SHP77 treated with DMSO at 0.1 percent for 48 hours (cell line): ENCODE data around the gene DNAJB8.

Experiments used
- DNase-seq: peaks from one replicate; lab custom pipeline; 2025; lab: John Stamatoyannopoulos, UW

The DNAJB8 gene

DNA sequence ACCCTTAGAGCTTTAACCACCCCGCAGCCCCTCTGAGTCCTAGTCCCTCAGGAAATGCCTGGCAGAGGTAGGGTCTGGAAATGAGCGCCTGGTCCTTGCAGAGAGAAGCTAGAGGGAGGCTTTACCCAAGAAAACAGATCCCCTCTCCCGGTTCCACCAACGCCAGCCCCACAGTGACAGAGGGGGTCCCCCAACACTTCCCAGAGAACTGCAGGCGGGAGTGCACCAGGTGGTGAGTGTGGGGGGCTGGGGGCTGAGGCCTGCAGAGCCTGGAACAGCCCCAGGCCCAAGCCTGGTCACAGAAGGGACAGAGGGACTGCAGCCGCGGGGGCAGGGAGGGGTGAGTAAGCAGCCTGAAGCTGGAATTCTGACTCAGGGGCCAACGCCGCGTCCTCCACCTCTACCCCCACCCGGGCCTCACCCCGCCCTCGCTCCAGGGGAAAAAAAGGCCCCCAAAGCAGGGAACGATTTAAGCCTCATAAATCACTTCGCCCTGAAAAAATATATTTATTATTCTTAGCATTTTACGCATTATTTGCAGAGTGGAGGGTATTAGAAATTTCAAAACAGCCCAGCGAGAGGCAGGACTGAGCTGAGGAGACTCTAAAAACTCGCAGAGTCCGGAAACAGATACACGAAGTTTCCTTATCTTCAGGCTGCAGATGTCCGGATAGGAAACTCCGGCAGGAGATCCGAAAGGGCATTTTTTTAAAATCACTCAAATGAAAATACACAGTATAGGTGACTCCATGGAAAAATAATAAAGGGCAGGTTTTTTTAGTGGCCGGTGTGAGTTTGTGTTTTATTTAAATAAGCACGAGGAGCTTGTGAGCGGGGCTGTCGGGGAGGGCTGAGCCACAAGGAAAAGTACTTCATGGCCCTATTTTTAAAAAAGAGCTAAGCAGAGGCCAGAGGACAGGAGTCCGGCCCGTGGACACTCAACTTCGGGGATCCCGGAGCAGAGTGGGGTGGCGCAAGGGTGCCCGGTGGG is 16.3 kb upstream of the DNAJB8 start:
- DNase-seq, result no peak

GRCh38 chr3:128482175-128482574 is 15.5 kb upstream of the DNAJB8 start:
- no peak for DNase-seq

DNA sequence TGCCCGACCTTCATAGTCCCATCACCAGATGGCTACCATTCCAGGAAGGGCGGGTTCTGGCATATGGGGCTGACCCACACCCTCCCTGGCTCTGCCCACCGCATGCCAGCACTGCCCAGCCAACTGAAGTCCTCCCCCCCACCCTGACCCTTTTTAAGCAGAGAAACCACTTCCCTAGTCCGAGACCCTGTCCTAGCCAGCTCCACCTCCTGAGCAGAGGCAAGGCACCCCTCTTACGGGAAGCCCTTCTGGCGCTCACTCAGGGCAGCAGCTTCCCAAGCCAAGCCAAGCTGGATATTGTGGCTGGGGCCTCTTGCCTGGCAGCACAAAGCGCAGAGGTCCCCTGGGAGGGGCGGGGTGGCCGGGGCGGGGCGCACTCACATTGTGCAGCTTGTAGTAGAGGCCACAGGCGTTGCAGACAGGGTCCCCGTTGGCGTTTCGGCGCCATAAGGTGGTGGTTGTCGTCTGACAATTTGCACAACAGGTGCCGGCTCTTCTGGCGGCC is 14.8 kb upstream of the DNAJB8 start:
- no peak for DNase-seq

GRCh38 chr3:128480717-128481437 is 14.2 kb upstream of the DNAJB8 start:
- DNase-seq, result no peak

- no peak for DNase-seq
These were observed 13.6 kb upstream of the DNAJB8 start for GRCh38 chr3:128480278-128480677.

DNA sequence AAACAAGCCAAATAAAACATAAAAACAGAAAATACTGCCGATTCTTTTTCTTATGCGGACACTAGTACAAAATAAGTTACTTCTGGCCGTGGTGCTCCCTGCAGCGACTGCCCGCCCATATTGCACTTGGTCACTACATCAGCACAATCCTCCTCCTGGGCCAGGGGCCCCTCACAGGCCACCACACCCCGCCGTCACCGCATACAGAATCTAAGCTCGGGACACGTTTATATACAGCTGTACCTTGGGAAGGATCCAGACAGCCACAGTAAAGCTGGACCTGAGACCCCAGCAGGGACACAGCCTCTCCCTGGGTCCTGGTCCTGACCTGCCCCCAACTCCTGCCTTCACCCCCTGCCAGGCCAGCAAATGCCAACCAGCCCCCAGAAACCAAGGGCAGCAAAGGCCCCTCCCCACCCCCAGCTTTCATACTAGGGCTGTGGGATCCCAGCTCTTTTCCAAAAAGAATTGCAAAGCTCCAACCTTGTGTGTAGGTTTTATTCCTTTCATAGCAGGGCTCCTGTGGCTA is 12.9 kb upstream of the DNAJB8 start:
- DNase-seq, result no peak

DNA sequence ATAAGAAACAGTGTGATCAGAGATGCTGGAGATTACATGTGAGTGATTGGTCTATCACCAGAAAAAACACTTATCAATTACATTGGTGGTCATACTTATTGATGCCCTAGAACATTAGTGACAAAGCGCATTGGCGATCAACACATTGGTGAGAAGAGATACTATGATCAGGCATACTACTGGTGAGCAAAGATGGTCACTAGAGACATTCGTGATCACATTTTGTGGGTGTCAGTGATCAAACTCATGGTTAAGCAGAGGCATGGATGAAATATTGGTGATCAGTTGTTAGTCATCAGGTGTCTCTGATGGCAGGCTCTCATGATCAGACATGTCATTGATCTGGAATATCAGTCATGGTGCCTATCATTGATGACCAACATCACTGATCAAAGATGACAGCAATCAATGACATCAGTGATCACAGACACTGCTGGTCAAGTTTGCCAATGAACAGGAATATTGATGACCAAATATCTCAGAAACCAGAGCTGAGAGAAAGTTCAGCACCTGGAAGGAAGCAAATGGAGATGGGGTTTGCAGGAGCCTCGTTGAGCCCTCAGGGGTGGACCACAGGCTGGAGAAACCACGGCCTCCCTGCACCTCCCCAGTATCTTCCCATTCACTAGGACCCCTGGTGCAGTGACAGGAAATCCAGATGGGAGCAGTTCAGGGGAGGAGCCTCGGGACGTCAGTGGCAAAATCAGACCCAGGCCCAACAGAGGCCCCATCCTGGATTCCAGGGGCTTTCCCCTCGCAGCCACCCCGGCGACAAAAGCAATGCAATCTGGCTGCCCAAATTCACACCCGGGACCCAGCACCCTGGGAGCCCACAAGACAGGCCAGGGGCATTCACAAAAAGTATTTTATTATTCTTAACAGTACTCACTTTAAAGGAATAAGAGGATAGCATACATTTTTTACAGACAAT is 12.2 kb upstream of the DNAJB8 start:
- no peak for DNase-seq

- DNase-seq, result no peak
These were observed 10.0 kb upstream of the DNAJB8 start for GRCh38 chr3:128476659-128477058.

- no peak for DNase-seq
These were observed 8.7 kb upstream of the DNAJB8 start for GRCh38 chr3:128475355-128475754.

DNA sequence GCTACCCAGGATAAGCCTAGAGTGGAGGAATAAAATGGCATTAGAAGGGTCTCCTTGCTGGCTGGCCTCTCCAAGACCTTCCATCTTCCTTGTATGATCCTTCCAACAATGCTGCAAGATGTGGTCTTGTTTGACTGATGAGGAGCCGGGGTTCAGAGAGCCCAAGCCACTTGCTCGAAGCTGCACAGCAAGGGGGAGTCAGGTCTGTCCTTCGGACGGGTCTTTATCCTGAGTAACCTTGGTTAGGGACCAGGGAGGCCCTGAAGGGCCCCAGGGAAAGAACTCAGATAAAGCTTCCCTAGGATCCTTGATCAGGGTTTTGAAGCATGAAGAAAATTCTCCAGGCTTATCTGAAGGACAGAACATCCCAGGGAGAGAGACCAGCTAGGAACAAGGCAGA is 7.0 kb upstream of the DNAJB8 start:
- DNase-seq, result no peak

DNA sequence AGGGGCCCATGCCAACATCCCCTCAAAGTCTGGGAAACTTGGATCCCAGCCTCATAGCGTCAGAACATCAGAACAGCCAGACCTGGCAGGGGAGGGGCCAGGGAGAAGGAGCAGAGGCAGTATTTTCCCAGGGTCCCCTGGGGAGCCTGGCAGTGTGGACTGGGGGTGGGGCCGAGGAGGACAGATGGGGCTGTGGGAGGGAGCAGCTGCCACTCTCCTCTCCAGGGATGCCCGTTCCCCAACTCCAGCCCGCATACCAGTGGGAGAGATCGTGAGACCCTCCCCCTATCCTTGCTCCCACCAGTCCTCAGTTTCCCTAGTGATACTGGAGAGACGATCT is 6.5 kb upstream of the DNAJB8 start:
- no peak for DNase-seq

DNA sequence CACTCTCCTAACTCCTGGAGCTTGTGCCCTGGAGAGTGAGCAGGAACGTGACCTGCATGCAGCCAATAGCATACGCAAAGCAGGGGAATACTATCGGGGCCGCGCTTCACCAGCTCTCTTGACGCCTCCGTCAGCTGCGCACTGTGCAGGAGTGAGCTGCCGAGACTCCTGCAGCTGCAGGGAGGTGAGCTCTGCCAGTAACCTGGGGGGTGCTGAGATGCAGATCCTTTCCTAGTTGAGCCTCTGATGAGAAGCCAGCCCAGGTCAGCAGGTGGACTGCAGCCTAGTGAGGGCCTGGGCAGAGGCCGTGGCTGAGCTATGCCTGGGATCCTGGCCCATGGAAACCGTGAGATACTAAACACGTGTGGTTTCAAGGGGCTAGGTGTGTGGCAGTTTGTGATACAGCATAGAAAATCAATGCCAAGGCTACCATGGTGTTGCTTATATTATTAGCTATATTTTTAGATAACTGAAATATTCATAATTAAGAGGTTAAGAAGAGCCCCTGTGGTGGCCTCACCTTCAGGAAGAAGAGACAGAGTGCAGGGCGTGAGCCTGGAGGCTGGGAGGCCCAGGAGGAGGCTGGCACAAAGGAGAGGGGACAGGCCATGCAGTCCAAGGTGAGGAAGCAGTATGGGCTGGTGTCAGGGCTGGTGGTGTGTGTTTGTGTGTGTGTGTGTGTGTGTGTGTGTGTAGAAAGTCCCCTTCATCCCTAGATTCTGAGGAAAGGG is 5.9 kb upstream of the DNAJB8 start:
- DNase-seq, result no peak

GRCh38 chr3:128471720-128472119 is 5.0 kb upstream of the DNAJB8 start:
- DNase-seq, result no peak

GRCh38 chr3:128471110-128471509 is 4.4 kb upstream of the DNAJB8 start:
- DNase-seq, result no peak

- DNase-seq, result no peak
These were observed 3.6 kb upstream of the DNAJB8 start for GRCh38 chr3:128470134-128470899.

GRCh38 chr3:128469556-128469955 is 2.9 kb upstream of the DNAJB8 start:
- no peak for DNase-seq

GRCh38 chr3:128468791-128469527 is 2.3 kb upstream of the DNAJB8 start:
- DNase-seq, result no peak

DNA sequence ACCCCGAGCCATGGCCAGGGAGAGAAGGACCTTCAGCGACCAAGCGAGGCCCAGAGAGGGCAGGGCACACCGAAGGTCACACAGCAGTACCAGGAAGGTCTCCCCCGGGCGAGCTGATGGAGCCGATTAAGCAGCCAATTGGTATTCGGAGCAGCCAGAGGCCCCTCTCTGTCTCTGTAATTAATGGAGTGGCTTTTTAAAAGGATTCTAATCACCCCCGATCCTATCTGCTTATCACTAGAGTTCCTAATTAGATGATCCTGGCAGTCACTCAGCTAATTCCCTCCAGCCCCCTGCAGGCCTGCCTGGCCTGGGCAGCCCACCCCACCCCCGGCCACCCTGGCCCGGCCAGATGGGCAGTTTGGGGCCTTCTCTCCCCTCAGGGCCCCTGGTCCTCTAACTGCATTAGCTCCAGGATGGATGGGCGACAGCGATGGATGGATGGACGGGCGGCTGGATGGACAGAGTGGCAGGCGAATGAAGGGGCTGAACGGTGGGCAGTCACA is 1.6 kb upstream of the DNAJB8 start:
- DNase-seq, result no peak

DNA sequence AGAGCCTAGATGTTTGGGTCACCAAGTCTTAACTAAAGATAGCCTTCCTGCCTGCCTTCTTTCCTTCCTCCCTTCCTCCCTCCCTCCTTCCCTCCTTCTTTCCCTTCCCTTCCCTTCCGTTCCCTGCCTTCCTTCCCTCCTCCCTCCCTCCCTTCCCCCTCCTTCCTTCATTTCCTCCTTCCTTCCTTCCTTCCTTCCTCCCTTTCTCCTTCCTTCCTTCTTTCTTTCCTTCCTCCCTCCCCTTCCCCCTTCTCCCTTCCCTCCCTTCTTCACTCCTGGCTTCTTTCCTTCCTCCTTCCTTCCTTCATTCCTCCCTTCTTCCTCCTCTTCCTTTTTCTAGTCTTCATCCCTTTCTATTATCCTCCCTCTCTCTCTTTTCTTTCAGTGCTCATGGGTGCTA is 2.0 kb downstream of the DNAJB8 start:
- DNase-seq, result no peak
